ENCODE measurements around the gene OR11L1.

GRCh38 chr1:247841796-247842195 lies at the start of gene OR11L1:
- TF ChIP-seq CREM (CRISPR knock-in tag; IDR thresholded peaks at IDR 0.05): no peak
- TF ChIP-seq ZNF263 (CRISPR knock-in tag; IDR thresholded peaks at IDR 0.05; ENCODE audit: low read depth): no peak
- no peak for TF ChIP-seq CTCF (IDR thresholded peaks at IDR 0.05)
- no peak for TF ChIP-seq MAX (CRISPR knock-in tag; IDR thresholded peaks at IDR 0.05)
- no peak for TF ChIP-seq USF2 (CRISPR knock-in tag; IDR thresholded peaks at IDR 0.05)
- no peak for TF ChIP-seq ZBTB21 (CRISPR knock-in tag; IDR thresholded peaks at IDR 0.05; ENCODE audit: borderline replicate concordance)
- no peak for TF ChIP-seq FOXP1 (CRISPR knock-in tag; IDR thresholded peaks at IDR 0.05; ENCODE audit: borderline replicate concordance)
- TF ChIP-seq ZNF138 (CRISPR knock-in tag; conservative IDR thresholded peaks at IDR 0.05): no peak
- TF ChIP-seq AR (CRISPR knock-in tag; IDR thresholded peaks at IDR 0.05): no peak
- TF ChIP-seq ATF2 (CRISPR knock-in tag; IDR thresholded peaks at IDR 0.05; ENCODE audit: borderline replicate concordance, low read depth): no peak
- TF ChIP-seq IRF1 (CRISPR knock-in tag; IDR thresholded peaks at IDR 0.05): no peak

Data from WTC11 (cell line).